GM23338 (cell line): ENCODE results near the gene ANKRD44. TPM values are rescaled to one million over a fixed set of nuclear protein-coding genes. Genes with fewer than 3 reads are reported as not detected.

Source experiments
- ATAC-seq: fragments of 200-7000 bp; cut with Tn5 transposase; 3 replicates; pipeline ENCODE4 v1.9.1; 2020
- DNase-seq: peaks from one replicate; pipeline ENCODE4 v3.0.0-alpha.2; 2015; ENCODE audit warnings: low spot score
- H2AFZ ChIP-seq: fragments of 200-600 bp; sonication (generic); 2 replicates; pipeline ENCODE4 v1.8.0; 2016; ENCODE audit warnings: antibody characterized with exemption, mild to moderate bottlenecking, moderate library complexity
- H3F3A ChIP-seq: fragments of 200-600 bp; sonication (generic); replicated peaks from 2 replicates; pipeline ENCODE4 v1.8.0; 2017; ENCODE audit warnings: antibody characterized with exemption, mixed run types, low read depth
- H3K27ac ChIP-seq: fragments of 200-600 bp; sonication (generic); 2 replicates; pipeline ENCODE4 v1.6.1; 2016; ENCODE audit warnings: low read depth
- H3K27me3 ChIP-seq: fragments of 200-600 bp; sonication (generic); 2 replicates; pipeline ENCODE4 v1.8.0; 2016; ENCODE audit warnings: mild to moderate bottlenecking, mixed run types, moderate library complexity; ENCODE audit not compliant: insufficient read depth
- H3K36me3 ChIP-seq: fragments of 200-600 bp; sonication (generic); 2 replicates; pipeline ENCODE4 v1.8.0; 2016; ENCODE audit warnings: mild to moderate bottlenecking; ENCODE audit not compliant: insufficient read depth
- H3K4me1 ChIP-seq: fragments of 200-600 bp; sonication (generic); 2 replicates; pipeline ENCODE4 v1.8.0; 2016; ENCODE audit warnings: mild to moderate bottlenecking, moderate library complexity; ENCODE audit not compliant: insufficient read depth
- H3K4me2 ChIP-seq: fragments of 200-600 bp; sonication (generic); 2 replicates; pipeline ENCODE4 v1.7.1; 2017; ENCODE audit warnings: mixed run types
- H3K4me3 ChIP-seq: fragments of 200-600 bp; sonication (generic); 2 replicates; pipeline ENCODE4 v1.6.1; 2016; ENCODE audit warnings: mixed run types
- H3K79me2 ChIP-seq: fragments of 200-600 bp; sonication (generic); replicated peaks from 2 replicates; pipeline ENCODE4 v1.8.0; 2017; ENCODE audit warnings: mild to moderate bottlenecking; ENCODE audit not compliant: insufficient read depth
- H3K9me2 ChIP-seq: fragments of 200-600 bp; sonication (generic); 2 replicates; pipeline ENCODE4 v1.8.0; 2017; ENCODE audit not compliant: insufficient read depth
- H4K20me1 ChIP-seq: fragments of 200-600 bp; sonication (generic); replicated peaks from 2 replicates; pipeline ENCODE4 v1.8.0; 2017; ENCODE audit warnings: mild to moderate bottlenecking; ENCODE audit not compliant: insufficient read depth
- H3K27ac Mint-ChIP-seq: 2 replicates; pipeline ENCODE4 v1.8.0; 2020; ENCODE audit warnings: inconsistent platforms, mild to moderate bottlenecking, moderate library complexity, mixed read lengths
- H3K27me3 Mint-ChIP-seq: 3 replicates; pipeline ENCODE4 v1.8.0; 2022; ENCODE audit warnings: low read depth, mild to moderate bottlenecking, moderate library complexity, mixed read lengths, inconsistent platforms; ENCODE audit not compliant: insufficient read depth, poor library complexity
- H3K36me3 Mint-ChIP-seq: 3 replicates; pipeline ENCODE4 v1.8.0; 2021; ENCODE audit warnings: low read depth, mild to moderate bottlenecking, inconsistent platforms, moderate library complexity, mixed read lengths
- H3K4me1 Mint-ChIP-seq: 3 replicates; pipeline ENCODE4 v1.8.0; 2020; ENCODE audit warnings: mild to moderate bottlenecking, inconsistent platforms, mixed read lengths
- H3K4me3 Mint-ChIP-seq: 3 replicates; pipeline ENCODE4 v1.8.0; 2021; ENCODE audit warnings: moderate library complexity, mild to moderate bottlenecking, inconsistent platforms, mixed read lengths
- H3K9me3 Mint-ChIP-seq: 3 replicates; pipeline ENCODE4 v1.8.0; 2020; ENCODE audit warnings: moderate library complexity, mild to moderate bottlenecking, inconsistent platforms, mixed read lengths
- CREB1 ChIP-seq: fragments of 250-450 bp; sonication (Bioruptor Pico); IDR thresholded peaks from 2 replicates; pipeline ENCODE4 v1.5.0; 2020; ENCODE audit warnings: low read depth, mild to moderate bottlenecking, moderate library complexity
- ETS1 ChIP-seq: IDR thresholded peaks from 2 replicates; pipeline ENCODE4 v1.6.1; 2016; ENCODE audit warnings: antibody characterized with exemption
- EZH2 ChIP-seq: fragments of 200-600 bp; sonication (generic); IDR thresholded peaks from one replicate; pipeline ENCODE4 v1.8.0; 2017; ENCODE audit warnings: antibody characterized with exemption, mild to moderate bottlenecking, low read depth; ENCODE audit not compliant: unreplicated experiment
- EZH2phosphoT487 ChIP-seq: fragments of 200-600 bp; sonication (generic); IDR thresholded peaks from one replicate; pipeline ENCODE4 v1.8.1; 2018; ENCODE audit warnings: antibody characterized with exemption; ENCODE audit not compliant: unreplicated experiment
- JUNB ChIP-seq: IDR thresholded peaks from one replicate; pipeline ENCODE4 v1.6.1; 2016; ENCODE audit warnings: antibody characterized with exemption; ENCODE audit not compliant: unreplicated experiment
- NANOG ChIP-seq: IDR thresholded peaks from 2 replicates; pipeline ENCODE4 v1.6.1; 2016; ENCODE audit warnings: antibody characterized with exemption, borderline replicate concordance
- POLR2AphosphoS5 ChIP-seq: IDR thresholded peaks from 2 replicates; pipeline ENCODE4 v1.6.1; 2016; ENCODE audit warnings: antibody characterized with exemption, low read depth
- REST ChIP-seq: IDR thresholded peaks from one replicate; pipeline ENCODE4 v1.6.1; 2018; ENCODE audit warnings: antibody characterized with exemption; ENCODE audit not compliant: unreplicated experiment
- STAT1 ChIP-seq: IDR thresholded peaks from one replicate; pipeline ENCODE4 v1.6.1; 2016; ENCODE audit warnings: antibody characterized with exemption; ENCODE audit not compliant: unreplicated experiment
- ZNF114 ChIP-seq: fragments of 250-450 bp; sonication (Bioruptor Pico); IDR thresholded peaks from 2 replicates; pipeline ENCODE4 v1.5.0; 2020; ENCODE audit warnings: mild to moderate bottlenecking, moderate library complexity
- ZNF331 ChIP-seq: fragments of 250-450 bp; sonication (Bioruptor Pico); IDR thresholded peaks from 2 replicates; pipeline ENCODE4 v1.5.0; 2020; ENCODE audit warnings: low read depth, mild to moderate bottlenecking, moderate library complexity
- ZNF462 ChIP-seq: fragments of 250-450 bp; sonication (Bioruptor Pico); IDR thresholded peaks from 2 replicates; pipeline ENCODE4 v1.5.0; 2020; ENCODE audit warnings: mild to moderate bottlenecking, moderate library complexity
- polyA plus RNA-seq: library from polyadenylated mRNA; unstranded; fragments of >200 nt; fragmentation: Nextera tagmentation; extraction: Ambion mirVana; gene quantifications from 2 replicates; pipeline ENCODE4 v1.2.1, GENCODE V29; 2016
- total RNA-seq: library from RNA; depleted of rRNA; stranded (reverse); fragments of >200 nt; shearing (Covaris generic); gene quantifications from 2 replicates; pipeline ENCODE4 v1.2.3, GENCODE V29; 2014
- TF ChIP-seq, protein P1 (sequence below), 2 experiments: fragments of 200-600 bp in 1 of 2; sonication (generic) in 1 of 2; conservative IDR thresholded peaks; 2 replicates each; pipeline versions ENCODE4 v1.5.1 to v1.6.1; 2016 to 2017; ENCODE audit warnings: antibody characterized with exemption in 2 of 2, low read depth in 2 of 2, mild to moderate bottlenecking in 2 of 2, moderate library complexity in 1 of 2

Gene ANKRD44
- total and polyA plus RNA-seq, 2 experiments from 2014 or later, result 0.44 to 0.56 TPM

DNA sequence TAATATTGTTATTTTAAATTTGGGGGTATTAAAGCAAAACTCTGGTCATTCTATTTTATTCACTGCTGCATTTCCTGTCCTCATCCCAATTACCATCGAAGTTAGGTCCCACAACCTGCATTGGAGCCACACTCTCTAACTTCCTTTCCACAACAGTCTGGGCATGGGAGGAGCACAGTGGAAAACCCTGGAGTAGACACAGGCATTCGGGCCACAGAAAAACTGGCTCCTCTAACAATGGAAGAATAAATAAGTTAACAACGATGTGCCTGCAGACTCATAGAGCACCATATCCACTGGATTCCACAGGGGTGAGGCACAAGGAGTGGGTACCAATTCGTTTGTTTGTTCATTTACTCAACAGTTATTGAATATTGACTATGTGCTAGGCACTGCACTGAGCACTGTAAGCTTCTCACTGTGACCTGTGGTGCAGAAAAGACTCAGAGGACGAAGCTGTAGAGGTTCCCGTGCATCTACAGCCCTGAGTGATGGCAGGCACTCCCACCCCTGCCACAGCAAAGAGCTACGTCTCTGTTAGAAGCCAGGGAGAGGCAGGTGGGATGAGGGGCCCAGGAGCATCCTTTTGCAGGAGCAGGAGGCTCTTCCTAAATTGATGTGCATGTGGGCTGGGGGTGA, 229.9 kb downstream of the ANKRD44 start:
- H3F3A ChIP-seq, result no peaks in the 10 kb centered on the region
- no peaks in the 10 kb centered on the region for H4K20me1 ChIP-seq
- 0 out of 2 replicates have a peak, but pooled peaks cover 5% of the 10 kb centered on the region for H3K4me1 ChIP-seq
- H3K36me3 ChIP-seq, result no peaks in the 10 kb centered on the region
- H3K4me2 ChIP-seq, result no peak overlapping the region
- H3K36me3 Mint-ChIP-seq, result no peaks in the 10 kb centered on the region
- TF ChIP-seq EZH2phosphoT487 (no peak), POLR2AphosphoS5 (no peak), JUNB (no peak), EZH2 (no peak), ZNF114 (no peak), REST (no peak), ZNF462 (no peak), NANOG (no peak), STAT1 (no peak), ETS1 (no peak), ZNF331 (CRISPR knock-in tag) (no peak), CREB1 (CRISPR knock-in tag) (no peak)
- TF ChIP-seq, protein P1, sequence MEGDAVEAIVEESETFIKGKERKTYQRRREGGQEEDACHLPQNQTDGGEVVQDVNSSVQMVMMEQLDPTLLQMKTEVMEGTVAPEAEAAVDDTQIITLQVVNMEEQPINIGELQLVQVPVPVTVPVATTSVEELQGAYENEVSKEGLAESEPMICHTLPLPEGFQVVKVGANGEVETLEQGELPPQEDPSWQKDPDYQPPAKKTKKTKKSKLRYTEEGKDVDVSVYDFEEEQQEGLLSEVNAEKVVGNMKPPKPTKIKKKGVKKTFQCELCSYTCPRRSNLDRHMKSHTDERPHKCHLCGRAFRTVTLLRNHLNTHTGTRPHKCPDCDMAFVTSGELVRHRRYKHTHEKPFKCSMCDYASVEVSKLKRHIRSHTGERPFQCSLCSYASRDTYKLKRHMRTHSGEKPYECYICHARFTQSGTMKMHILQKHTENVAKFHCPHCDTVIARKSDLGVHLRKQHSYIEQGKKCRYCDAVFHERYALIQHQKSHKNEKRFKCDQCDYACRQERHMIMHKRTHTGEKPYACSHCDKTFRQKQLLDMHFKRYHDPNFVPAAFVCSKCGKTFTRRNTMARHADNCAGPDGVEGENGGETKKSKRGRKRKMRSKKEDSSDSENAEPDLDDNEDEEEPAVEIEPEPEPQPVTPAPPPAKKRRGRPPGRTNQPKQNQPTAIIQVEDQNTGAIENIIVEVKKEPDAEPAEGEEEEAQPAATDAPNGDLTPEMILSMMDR (conservative IDR thresholded peaks at IDR 0.05; ENCODE audit: low read depth in 2 of 2), result no peak
- no peaks in the 10 kb centered on the region for H3K9me2 ChIP-seq
- H3K27me3 Mint-ChIP-seq, result peaks cover 3% of the 10 kb centered on the region
- H3K27ac Mint-ChIP-seq, result no peak overlapping the region
- no peak overlapping the region for H3K4me3 Mint-ChIP-seq
- H3K79me2 ChIP-seq, result no peaks in the 10 kb centered on the region
- no peak for ATAC-seq
- no peak overlapping the region for H3K4me3 ChIP-seq
- H3K9me3 Mint-ChIP-seq, result no peaks in the 10 kb centered on the region
- H2AFZ ChIP-seq, result peak overlapping the region; percentile 9; the same call in 1 of the 2 replicates
- H3K27me3 ChIP-seq, result no peaks in the 10 kb centered on the region
- H3K27ac ChIP-seq, result no peak overlapping the region
- H3K4me1 Mint-ChIP-seq, result peaks cover 5% of the 10 kb centered on the region; the same call in 2 of the 3 replicates
- DNase-seq, result no peak
